Activated naive CD4-positive, alpha-beta T cell treated with Interleukin-2 at 50 U/mL for 16 hours (primary cell): ENCODE measurements around the gene CRHR1.

Source experiments
- DNase-seq: peaks from one replicate; pipeline ENCODE4 v3.0.0-alpha.2; 2020

The CRHR1 gene

DNA sequence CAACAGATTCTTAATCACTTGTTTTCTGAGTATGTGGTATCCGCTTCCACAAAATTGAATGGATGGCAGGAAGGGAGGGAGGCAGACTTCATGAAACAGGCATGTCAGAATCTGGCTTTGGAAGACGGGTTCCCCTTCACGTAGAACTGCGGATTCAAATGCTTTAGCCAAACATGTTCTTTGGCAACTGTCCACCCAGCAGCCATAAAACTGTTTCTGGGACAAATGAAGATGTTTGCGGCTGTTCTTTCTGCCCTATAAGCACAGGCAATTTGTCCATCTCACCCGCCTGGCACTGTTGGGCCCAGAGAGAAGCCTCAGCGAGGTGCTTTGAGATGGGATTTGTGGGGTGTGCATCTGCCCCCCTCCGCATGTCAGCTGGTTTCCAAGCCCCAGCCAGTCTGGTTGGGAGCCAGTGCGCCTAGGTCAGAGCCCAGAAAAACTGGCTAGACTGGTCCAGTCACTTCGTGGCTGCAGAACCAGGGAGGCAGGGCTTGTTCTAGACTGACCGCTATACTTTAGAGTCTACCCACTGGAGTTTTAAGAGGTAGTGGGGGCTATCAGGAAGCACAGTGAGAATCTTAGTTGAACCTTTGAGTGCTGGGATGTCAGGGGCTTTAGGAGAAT, 6.3 kb downstream of the CRHR1 start:
- no peak for DNase-seq

DNA sequence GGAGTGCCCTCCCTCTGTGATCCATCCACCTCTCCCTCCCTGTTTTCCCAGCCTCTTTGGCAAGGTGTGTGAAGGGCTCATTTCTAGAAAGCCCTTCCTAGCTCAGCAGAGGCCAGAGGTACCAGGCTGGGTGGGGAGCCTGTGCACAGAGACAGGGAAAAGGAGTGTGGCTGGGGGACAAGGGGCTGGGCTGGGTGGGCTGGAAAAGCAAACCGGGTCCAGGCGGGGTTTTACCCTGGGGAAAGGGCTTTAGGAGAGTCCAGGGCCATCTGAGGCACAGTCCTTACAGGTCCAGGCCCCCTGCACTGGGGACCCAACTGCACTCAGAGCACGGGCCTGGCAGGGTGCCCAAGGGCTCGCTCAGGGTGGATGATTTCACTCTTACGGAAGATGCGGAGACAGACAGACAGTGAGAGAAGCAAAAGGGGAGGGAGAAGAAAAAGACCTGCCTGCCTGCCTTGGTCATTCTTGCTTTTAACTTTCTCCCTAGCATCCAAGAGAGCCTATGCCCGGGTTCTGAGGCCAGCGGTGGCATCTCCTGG, 7.0 kb downstream of the CRHR1 start:
- DNase-seq: no peak

DNA sequence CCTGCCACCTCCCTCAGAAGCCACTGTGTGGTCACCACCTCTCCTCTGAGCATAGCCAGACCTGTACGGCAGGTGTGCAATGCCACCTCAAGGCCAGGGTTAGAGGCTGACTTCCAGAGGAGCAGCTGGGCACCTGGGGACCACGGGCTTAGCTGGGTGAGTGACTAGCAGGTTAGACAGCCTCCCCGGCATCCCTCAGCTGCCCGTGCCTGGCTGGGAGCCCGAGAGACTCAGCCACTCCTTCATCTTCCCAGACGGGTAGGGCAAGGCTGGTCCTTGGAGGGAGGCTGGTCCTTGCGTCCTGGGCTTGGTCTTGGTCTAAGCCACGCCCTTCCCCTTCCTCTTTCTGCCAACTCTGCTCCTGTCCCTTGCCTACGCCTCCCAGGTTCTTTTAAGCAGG, 7.8 kb downstream of the CRHR1 start:
- no peak for DNase-seq

DNA sequence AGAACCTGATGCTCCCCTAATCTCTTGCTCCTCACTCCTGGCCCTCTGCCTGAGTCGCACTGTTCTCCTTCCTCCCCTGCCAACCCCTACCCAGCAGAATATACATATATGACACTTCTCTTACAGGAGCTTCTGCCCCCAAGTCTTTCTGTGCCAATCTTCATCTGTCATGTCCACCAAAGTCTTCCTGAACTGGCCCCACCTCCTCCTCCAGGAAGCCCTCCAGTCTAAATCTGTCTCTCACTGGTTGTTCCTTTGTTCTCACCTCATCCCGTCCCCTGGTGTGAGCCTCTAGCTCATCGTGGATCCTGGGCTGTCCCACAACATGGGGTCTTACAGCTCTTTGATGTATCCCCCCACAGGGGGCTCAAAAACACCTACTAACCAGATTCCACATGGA, 8.3 kb downstream of the CRHR1 start:
- DNase-seq: no peak

DNA sequence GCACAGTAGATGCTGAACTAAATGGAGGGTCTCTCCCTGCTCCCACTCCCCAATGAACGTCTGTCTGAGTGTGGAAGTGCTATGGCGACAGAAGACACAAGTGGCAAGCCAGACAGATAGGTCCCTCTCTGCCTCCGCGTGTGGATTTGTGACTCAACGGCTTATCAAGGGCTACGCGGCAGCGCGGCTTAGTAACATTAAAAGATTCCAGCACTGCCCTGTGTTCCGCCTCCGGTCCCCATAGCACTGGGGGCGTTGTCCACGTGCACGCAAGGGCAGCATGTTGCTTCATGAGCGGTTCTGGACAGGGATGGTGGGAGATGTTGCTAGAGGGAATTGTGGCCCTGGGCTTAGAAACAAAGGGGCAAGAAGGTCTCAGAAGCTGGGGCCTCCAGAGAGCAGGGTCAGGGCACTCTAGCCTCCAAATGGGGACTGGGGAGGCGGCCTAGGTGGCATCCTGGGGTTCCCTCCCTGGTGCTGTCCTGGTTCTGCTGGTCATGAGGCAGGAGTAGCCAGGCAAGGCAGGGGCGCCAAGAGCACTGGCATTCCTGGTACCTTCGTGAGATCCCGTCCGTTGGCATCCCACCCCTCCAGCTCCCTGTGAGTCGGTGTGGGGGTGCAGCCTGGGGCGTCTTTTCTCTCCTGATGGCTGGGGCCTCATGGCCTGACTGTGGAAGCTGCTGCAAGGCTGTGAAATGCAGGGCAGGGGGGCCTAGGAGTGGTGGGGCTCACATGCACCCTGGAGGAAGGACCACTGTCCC, 9.1 kb downstream of the CRHR1 start:
- DNase-seq: no peak

DNA sequence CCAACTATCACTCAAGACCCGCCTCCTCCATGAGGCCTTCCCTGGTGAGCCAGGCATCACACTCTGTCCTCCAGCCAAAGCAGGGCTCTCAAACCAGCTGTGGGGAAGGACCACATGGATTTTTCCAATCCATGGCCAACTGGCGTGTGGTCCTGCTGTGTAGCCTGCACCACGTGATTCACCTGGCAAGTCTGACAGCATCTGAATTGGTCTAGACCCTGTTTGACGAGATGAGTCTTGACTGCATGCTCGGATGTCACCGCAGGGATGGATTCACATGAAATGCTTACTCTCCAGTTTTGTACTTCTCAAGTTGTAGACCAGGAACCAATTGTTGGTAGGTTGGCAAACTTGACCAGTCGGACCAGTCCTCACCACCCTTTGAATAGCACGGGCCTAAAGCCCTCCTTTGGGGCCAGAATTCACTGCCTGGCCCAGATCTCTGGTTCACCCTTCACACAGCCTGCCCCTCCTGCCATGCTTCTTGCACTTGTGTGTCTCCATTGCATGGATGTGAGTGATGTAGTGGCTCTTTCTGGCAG, 9.9 kb downstream of the CRHR1 start:
- DNase-seq: no peak

DNA sequence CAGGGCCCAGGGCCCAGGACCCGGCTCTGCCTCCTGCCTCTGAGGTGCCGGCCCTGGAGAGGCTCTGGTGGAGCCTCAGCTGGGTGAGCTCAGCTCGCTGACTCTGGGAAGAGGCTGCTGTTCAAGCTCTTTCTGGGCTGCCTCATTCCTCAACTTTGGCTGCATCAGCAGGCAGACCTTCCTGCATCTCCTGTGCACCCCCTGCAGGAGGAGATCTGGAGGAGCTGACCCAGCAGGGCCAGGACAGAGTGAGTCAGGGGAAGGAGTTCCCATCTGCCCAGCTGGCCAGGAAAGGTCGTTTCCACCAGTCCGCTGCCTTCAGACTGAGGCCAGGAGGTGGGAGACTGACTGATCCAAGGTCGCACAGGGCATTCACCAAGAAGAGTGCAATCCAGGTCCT, 10.7 kb downstream of the CRHR1 start:
- DNase-seq: no peak

DNA sequence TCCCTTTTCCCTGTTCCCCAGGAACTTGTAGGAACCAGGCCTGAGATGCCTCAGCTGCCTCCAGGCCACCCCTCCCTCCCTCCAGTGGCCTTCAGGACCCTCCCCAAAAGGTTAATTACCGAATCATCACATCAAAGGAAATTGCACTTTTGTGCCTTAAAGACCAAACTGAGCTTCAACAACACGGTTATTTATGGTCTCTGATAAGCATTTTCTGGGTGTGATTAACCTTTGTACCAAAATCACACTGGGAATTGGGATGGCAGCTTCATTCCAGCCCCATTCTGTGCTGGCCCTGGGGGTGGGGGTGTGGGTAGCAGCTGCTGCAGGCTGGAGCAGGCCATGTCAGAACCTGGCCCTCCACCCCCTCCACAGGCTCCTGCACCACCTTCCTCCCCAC, 16.7 kb downstream of the CRHR1 start:
- no peak for DNase-seq

DNA sequence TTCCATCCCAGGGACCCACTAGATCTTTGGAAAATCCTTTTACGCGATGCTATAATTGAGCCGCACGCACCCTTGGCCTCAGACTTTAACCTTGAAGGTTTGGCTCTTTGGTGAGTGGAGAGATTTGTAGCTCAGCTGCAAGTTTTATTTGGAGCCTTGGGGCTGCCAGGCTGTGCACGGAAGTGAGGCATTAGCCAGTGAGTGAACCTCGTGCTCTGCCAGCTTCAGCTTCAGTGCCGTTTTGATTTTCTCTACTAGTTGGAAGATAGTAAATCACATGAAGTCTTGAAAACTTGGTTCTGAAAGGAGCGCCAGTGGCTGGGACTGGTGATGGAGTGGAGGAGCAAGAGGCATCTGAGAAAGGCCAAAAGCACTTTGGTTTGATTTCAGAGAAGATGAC, 17.3 kb downstream of the CRHR1 start:
- DNase-seq: no peak

DNA sequence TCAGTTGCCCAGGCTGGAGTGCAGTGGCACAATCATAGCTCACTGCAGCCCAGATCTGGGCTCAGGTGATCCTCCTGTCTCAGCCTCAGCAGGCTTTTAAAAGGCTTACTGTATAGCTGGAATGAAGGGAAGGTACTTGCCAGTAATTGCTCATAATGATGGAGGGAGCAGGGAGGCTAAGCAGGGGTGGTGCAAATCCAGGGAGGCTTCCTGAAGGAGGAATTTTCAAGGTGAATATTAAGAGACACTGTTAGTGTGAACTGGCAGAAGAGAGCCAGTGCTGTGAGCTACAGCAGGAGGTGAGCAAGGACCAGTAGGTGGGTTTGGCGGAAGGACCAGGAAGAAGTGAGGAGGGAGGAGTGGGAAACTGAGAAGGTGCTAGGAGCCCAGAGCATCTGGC, 24.7 kb downstream of the CRHR1 start:
- no peak for DNase-seq

DNA sequence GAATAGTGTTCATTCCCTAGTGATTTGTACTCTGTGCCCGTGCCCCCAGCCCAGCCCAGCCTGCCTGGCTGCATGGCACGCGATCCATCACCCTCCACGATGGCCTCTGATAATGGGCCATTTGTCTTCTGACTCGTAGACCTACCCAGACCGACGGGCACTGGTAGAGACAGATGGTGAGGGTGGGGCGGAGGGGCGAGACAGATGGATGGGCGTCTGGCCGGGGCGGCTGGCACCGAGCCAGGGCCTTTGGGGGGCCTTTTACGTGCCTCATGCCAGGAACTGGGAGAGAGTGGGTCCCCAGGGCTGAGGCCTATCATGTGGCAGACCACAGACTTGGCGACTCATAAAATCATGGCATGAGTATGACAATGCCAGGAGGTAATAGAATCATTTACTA, 25.4 kb downstream of the CRHR1 start:
- DNase-seq: no peak

DNA sequence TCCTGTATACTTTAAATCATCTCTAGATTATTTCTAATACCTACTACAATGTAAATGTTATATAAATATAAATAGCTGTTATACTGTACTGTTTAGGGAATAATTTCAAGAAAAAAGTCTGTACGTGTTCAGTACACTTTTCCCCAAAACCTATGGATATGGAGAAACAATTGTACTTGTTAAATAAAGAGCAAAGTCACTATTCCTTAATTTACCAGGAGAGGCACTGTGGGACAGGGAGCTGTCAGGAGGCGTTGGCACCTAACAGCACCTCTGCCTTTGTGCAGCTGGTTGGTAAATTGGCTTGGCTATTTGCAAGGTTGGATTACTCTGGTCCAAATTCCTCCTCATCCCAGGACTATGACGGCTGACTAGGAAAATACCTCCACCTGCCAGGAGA, 28.0 kb downstream of the CRHR1 start:
- DNase-seq: no peak

DNA sequence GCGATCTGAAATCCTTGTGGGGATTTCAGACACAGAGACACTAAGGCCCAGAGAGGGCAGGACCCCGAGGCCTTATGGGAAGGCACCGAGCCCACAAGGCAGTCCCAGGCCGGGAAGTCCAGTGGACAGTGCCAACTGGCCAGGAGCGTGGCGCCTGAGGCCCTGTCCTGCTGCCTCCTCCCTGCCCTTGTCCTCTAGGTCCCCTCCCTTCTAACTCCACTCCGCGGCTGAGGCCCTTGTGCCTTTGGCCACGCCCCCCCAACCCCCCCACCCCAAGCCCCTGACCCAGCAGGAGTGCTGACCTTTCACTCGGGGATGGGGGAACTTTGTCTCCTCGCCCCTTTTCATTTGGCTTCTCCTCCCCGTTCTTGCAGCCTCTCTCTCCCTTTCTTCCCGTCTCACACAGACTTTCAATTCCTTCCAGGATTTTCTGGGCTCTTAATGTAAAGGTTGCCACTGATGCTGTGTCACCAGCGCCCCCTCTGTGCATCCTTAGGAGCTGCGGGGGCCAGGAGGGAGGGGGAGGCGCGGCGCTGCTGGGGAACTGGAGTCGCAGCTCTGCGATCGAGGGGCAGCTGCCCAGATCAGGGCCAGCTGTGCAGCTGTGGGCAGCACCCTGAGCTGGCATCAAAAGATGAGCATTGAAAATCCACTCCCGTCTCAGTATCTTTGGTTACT, 29.1 kb downstream of the CRHR1 start:
- DNase-seq: no peak

DNA sequence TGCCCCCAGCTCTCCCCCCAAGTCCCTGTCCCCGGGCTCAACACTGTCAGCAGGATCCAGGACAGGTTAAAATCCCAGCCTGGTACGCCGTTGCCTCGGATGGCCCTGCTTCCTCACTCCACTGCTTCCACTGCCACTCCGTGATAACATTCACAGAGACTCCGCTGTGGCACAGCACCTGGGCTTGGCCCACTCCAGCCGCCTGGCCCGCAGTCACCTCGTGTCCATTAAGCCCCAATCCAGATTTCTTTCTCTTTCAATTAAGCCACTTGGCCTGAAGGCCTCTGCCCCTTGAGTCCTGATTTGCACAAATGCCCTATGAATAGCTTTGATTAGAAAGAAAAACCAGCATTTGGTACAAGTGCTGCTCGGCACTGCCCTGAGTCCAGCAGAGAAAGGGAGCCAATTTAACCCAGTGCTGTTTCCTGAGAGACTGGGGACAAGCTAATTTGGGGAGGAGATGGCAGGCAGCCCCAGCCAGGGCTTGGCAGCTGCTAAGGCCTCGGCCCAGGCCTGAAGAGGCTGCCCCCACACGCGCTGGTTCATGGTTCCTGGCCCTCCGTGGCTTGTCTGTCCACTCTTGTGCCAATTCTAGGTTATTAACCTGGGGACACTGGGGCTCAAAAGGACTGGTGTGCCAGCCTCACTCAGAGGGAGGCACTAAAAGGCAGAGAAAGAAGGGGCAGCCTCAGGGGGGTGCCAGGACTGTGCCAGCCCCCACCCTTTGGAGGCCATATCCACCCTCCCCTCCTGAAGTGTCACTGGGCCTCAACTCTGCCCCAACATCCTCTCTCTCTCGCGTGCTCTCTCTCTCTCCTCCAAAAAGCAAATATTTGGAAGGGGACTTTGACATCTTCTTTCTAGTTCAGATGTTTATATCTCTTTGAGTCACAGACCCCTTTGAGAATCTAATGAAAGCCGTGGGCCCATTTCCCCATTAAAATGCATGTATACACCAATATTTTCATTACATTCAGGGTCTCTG, 30.8 kb downstream of the CRHR1 start:
- DNase-seq: no peak

DNA sequence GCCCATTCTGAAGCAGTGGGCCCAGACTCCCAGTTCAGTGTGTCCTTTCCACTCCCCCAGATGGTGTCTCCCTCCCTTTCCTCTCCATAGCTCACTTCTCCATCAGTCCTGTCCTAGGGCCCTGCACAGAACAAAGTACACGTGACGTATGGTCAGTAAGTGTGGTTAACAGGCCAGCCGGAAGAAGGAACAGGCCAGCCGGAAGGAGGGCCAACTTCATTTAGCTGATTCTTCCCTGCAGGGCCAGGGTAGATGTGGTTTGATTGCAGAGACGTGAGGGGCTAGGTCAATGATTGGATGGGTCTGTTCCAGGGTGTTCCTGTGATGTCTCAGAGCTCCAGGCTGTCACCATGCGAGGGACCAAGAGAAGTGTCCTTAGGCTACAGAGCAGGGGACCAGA, 31.6 kb downstream of the CRHR1 start:
- DNase-seq: no peak

DNA sequence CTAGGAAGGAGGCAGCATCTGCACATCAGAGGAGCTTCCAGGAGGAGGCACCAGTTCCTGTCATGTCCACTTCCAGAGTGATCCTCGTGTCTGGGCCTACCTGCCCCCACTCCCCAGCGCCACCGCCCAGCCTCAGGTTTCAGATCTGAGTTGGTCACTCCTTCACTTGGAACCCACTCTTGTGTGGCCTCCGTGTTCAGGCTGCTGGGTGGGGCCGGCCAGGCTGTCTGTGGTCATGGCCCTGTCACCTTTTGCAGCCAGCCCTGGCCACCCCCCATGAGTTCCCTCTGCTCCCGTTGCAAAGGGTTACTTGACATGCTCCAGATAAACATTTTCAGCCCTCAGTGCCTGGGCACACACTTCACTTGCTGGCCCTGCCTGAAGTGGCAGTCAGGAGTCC, 33.9 kb downstream of the CRHR1 start:
- DNase-seq: no peak

DNA sequence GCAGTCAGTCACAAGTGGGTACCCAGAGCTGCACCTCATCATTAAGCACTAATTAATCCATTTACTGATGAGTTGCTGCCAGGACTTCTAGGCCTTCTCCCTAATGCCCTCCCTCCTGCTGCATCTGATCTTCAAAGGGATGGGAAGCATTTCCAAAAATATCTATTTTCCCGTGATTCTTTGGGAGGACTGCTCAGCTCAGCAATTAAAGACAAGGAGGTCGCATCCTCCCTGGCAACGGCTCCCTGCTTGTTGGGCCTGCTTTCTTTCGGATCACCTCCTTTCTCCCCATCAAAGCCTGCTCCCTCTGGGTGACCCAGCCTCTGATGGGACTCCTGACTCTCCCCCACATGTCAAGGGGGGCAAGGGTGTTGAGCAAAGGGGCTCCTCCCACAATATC, 34.6 kb downstream of the CRHR1 start:
- no peak for DNase-seq

DNA sequence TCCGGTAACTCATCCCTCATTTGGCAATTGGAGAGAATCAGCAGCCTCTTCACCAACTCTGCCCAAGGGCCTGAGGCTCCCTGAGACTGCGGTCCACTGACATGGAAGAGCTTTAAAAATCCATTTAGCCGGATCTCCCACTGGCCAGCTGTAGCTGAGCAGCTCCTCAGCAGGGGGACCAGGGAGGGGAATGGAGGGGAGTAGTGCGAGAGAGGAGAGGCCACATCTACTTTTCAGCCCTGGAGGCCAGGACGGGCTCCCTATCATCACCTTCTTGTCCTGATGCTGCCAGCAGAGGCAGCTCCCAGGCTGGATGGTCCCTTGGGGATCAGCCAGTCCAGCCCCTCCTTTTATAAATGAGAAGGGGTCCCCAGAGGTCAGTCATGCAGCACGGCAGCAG, 35.5 kb downstream of the CRHR1 start:
- no peak for DNase-seq

DNA sequence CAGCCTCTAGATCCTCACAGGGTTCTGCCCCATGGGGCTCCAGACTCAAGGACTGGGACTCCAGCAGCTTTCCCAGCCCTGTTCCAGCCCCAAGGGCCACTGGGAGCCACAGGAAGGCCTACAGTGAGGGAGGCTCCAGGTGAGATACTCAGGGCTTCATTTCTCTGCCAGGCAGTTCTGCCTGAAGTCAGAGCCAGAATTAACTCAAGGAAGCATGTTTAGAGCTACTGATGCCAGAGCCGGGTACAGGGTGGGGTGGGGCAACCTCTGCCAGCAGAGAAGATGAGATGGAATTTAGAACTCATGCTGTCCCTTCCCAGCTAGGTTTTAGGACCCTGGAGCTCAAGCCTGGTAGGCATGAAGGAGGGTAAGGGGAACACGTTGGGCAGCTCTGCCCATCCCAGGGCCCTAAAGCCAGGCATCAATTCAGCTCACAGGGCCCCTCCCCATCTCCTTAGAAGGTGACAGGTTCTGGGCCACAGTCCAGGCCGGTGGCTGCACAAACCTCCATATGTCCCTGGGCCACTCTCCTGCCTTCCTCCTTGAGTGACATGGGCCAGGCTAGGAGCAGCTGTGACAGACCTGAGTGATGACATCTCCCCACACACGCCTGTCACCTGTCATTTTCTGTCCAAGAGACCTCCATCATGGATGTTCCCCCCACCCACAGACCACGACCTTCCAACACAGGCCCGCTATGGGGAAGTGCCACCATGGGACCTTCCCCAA, 36.1 kb downstream of the CRHR1 start:
- DNase-seq: no peak

DNA sequence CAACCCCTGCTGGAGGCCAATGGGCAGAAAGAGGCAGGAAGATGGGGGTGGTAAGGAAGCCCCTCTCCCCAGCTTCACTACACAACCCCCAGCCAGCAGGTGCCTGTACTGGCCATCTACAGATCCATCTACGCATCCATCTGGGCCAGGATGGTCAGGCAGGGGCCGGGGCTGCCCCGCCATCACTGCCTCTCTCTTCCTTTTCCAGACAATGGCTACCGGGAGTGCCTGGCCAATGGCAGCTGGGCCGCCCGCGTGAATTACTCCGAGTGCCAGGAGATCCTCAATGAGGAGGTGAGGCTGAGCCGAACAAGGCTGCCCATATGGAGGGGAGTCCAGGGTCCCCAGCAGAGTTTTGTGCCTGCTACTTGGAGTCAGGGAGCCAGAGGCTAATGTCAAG, 37.0 kb downstream of the CRHR1 start:
- DNase-seq: no peak

DNA sequence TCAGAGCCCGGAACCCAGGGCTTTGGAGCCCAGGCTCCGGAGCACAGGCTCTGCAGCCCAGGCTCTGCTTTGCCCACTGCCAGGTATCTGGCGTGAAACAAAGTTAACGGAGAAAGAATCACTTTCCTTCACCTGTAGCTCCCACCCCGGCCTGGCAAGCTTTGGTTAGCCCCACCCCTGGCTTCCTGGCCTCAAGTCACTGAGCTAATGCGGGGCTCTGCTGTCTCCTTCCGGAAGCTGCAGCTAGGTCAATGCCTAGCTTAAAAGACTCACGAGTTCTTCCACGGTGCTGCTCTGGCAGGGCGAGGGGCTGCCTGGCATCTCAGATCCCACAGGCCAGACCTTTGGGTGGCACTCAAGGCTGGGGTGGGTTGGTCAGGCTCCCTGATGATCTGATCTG, 39.5 kb downstream of the CRHR1 start:
- DNase-seq: no peak

DNA sequence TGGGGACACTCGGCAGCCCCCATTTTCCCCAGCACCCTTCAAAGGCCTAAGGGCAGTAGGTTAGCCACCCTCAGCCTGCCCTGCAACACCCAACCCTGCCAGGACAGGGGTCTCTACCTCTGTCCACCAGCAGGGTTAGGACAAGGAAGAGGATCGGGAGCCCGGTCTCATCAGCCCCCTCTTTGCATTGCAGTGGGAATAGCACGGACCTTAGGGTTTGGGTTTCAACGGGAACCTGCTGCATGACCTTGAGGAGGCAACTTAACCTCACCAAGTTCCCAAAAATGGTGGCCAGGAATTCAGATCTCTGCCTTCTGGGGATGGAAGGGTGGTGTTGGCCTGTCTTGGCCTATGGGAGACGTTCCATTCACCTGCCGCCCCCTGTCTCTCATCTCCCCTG, 40.4 kb downstream of the CRHR1 start:
- DNase-seq: no peak
